Tibial nerve (tissue), 4 donors: ENCODE results near the gene SH3RF3. TPM values are rescaled to one million over a fixed set of nuclear protein-coding genes. Genes with fewer than 3 reads are reported as not detected.
"Not testable (repeated sequence)": the region's sequence is repeated elsewhere in the genome, so short reads cannot be mapped to it uniquely, and the experiment has no call there.

Experiments
- DNase-seq, 2 donors: peaks; one replicate each; pipeline ENCODE4 v3.0.0-alpha.2; 2019; ENCODE audit warnings: low spot score in 2 of 2
- H3K27ac ChIP-seq, 4 donors: fragments of 200-600 bp; sonication (generic) in 3 of 4; one replicate each; pipeline ENCODE4 v1.5.1; 2017 to 2019; ENCODE audit warnings: mild to moderate bottlenecking in 1 of 4
- H3K27me3 ChIP-seq, 2 donors: fragments of 200-600 bp; sonication (generic) in 1 of 2; one replicate each; pipeline versions ENCODE4 v1.5.1 to v1.6.0; 2017 to 2019
- H3K36me3 ChIP-seq, 3 donors: fragments of 200-600 bp; sonication (generic); one replicate each; pipeline ENCODE4 v1.5.1; 2018 to 2019
- H3K4me1 ChIP-seq, 4 donors: fragments of 200-600 bp; sonication (generic) in 3 of 4; one replicate each; pipeline ENCODE4 v1.5.1; 2017 to 2019
- H3K4me3 ChIP-seq, 4 donors: fragments of 200-600 bp; sonication (generic) in 3 of 4; one replicate each; pipeline ENCODE4 v1.5.1; 2017 to 2019; ENCODE audit warnings: mild to moderate bottlenecking in 1 of 4, moderate library complexity in 1 of 4
- H3K9me3 ChIP-seq, 4 donors: fragments of 200-600 bp; sonication (generic) in 3 of 4; one replicate each; pipeline ENCODE4 v1.5.1; 2017 to 2019
- EP300 ChIP-seq, 2 donors: sonication (generic); formaldehyde crosslinking; IDR thresholded peaks; one replicate each; pipeline ENCODE4 v1.6.1; 2017; ENCODE audit warnings: antibody characterized with exemption in 2 of 2, mild to moderate bottlenecking in 1 of 2
- POLR2A ChIP-seq, 2 donors: fragments of 450-650 bp; IDR thresholded peaks; one replicate each; pipeline ENCODE4 v1.6.1; 2017; ENCODE audit warnings: antibody characterized with exemption in 2 of 2, mild to moderate bottlenecking in 2 of 2, moderate library complexity in 2 of 2
- WGBS, 2 donors: methylation state at CpG; one replicate each; pipeline ENCODE4 v1.1.5; 2018; 5-methylcytosine and 5-hydroxymethylcytosine counted together
- total RNA-seq, 4 donors: library from RNA; depleted of rRNA; stranded (reverse); fragments of >200 nt; gene quantifications; one replicate each; pipeline ENCODE4 v1.1.0, GENCODE V29; 2016
- TF ChIP-seq, protein P1 (sequence below), 5 experiments: fragments of 200-600 bp in 3 of 5; fragments of 450-650 bp in 2 of 5; sonication (generic) in 3 of 5; IDR thresholded peaks; one replicate each; pipeline ENCODE4 v1.5.1; 2016 to 2019; ENCODE audit warnings: antibody characterized with exemption in 5 of 5, mild to moderate bottlenecking in 3 of 5, moderate library complexity in 2 of 5

The SH3RF3 gene
- total RNA-seq, 4 donors from 2014 or later: 6.9 to 18.0 (median 11.4) TPM

GRCh38 chr2:109117780-109118179 lies 11.2 kb upstream of the SH3RF3 start:
- no peaks in the 10 kb centered on the region for H3K4me1 ChIP-seq
- peaks cover 0 to 7% (median 0%) of the 10 kb centered on the region in 4 donors for H3K9me3 ChIP-seq
- DNase-seq: no peak
- H3K27ac ChIP-seq: no peak overlapping the region
- H3K27me3 ChIP-seq: no peaks in the 10 kb centered on the region
- no peak for TF ChIP-seq POLR2A (IDR thresholded peaks at IDR 0.05)
- TF ChIP-seq, protein P1, sequence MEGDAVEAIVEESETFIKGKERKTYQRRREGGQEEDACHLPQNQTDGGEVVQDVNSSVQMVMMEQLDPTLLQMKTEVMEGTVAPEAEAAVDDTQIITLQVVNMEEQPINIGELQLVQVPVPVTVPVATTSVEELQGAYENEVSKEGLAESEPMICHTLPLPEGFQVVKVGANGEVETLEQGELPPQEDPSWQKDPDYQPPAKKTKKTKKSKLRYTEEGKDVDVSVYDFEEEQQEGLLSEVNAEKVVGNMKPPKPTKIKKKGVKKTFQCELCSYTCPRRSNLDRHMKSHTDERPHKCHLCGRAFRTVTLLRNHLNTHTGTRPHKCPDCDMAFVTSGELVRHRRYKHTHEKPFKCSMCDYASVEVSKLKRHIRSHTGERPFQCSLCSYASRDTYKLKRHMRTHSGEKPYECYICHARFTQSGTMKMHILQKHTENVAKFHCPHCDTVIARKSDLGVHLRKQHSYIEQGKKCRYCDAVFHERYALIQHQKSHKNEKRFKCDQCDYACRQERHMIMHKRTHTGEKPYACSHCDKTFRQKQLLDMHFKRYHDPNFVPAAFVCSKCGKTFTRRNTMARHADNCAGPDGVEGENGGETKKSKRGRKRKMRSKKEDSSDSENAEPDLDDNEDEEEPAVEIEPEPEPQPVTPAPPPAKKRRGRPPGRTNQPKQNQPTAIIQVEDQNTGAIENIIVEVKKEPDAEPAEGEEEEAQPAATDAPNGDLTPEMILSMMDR (IDR thresholded peaks at IDR 0.05): no peak
- no peak for TF ChIP-seq EP300 (IDR thresholded peaks at IDR 0.05)
- 95 to 97% methylated on average over 4 of the region's 4 CpGs for WGBS, 2 donors
- H3K36me3 ChIP-seq: no peaks in the 10 kb centered on the region
- H3K4me3 ChIP-seq: no peak overlapping the region

GRCh38 chr2:109118321-109118720 lies 10.7 kb upstream of the SH3RF3 start:
- H3K36me3 ChIP-seq: no peaks in the 10 kb centered on the region
- DNase-seq: no peak
- WGBS, 2 donors: 88 to 89% methylated on average over 9 of the region's 9 CpGs
- no peak overlapping the region for H3K27ac ChIP-seq
- no peaks in the 10 kb centered on the region for H3K4me1 ChIP-seq
- no peaks in the 10 kb centered on the region for H3K27me3 ChIP-seq
- peaks cover 0 to 7% (median 0%) of the 10 kb centered on the region in 4 donors for H3K9me3 ChIP-seq
- no peak overlapping the region for H3K4me3 ChIP-seq
- TF ChIP-seq POLR2A (IDR thresholded peaks at IDR 0.05): no peak
- no peak for TF ChIP-seq EP300 (IDR thresholded peaks at IDR 0.05)
- TF ChIP-seq, protein P1 (IDR thresholded peaks at IDR 0.05): no peak

GRCh38 chr2:109120166-109120565 lies 8.8 kb upstream of the SH3RF3 start:
- TF ChIP-seq POLR2A (IDR thresholded peaks at IDR 0.05): no peak
- no peak for DNase-seq
- peaks cover 0 to 7% (median 0%) of the 10 kb centered on the region in 4 donors for H3K9me3 ChIP-seq
- no peaks in the 10 kb centered on the region for H3K36me3 ChIP-seq
- WGBS, 2 donors: 95 to 100% methylated on average over 2 to 3 of the region's 3 CpGs
- H3K4me1 ChIP-seq: peaks cover 0 to 3% (median 0%) of the 10 kb centered on the region in 4 donors
- H3K27me3 ChIP-seq: no peaks in the 10 kb centered on the region
- H3K4me3 ChIP-seq: no peak overlapping the region
- no peak overlapping the region for H3K27ac ChIP-seq

GRCh38 chr2:109120686-109121085 lies 8.3 kb upstream of the SH3RF3 start:
- not testable (repeated sequence) for H3K27ac ChIP-seq, DNase-seq, H3K4me1 ChIP-seq, H3K27me3 ChIP-seq, H3K4me3 ChIP-seq, H3K36me3 ChIP-seq, H3K9me3 ChIP-seq
- 82 to 87% methylated on average over 10 of the region's 10 CpGs for WGBS, 2 donors

DNA sequence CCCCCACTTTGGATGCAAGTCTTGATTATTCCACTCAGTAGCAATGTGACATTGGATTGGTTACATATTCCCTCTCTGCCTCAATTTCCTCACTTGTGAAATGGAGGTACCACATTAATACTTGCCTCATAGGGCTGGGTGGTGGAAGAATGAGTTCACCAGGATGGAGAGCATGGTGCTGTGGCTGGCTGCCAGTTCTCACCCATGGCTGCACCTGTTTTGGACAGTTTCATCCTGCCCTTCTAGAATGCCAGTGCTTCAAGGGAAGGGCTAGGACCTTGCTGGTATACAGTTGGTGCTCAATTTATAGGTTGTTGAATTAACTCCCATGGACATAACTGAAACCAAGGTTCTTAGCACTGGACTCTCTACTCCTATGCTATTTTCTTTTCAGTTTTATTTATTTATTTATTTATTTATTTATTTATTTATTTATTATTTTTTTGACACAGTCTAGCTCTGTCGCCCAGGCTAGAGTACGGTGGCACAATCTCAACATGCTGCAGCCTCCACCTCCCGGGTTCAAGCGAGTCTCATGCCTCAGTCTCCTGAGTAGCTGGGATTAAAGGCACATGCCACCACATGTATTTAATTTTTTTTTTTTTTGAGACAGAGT lies 5.3 kb upstream of the SH3RF3 start:
- no peak for DNase-seq
- Histone ChIP-seq H3K36me3 (no peaks in the 10 kb centered on the region), H3K4me3 (no peak overlapping the region), H3K27me3 (peaks cover 0 to 7% of the 10 kb centered on the region in 2 donors), H3K27ac (no peak overlapping the region), H3K4me1 (peaks cover 0 to 25% (median 0%) of the 10 kb centered on the region in 4 donors), H3K9me3 (no peaks in the 10 kb centered on the region)
- no peak for TF ChIP-seq EP300 (IDR thresholded peaks at IDR 0.05)
- TF ChIP-seq, protein P1 (IDR thresholded peaks at IDR 0.05): no peak
- no peak for TF ChIP-seq POLR2A (IDR thresholded peaks at IDR 0.05)
- 94 to 97% methylated on average over 4 of the region's 4 CpGs for WGBS, 2 donors

- no peaks in the 10 kb centered on the region for H3K9me3 ChIP-seq
- DNase-seq: no peak
- H3K4me3 ChIP-seq: no peak overlapping the region
- no peak overlapping the region for H3K27ac ChIP-seq
- WGBS, 2 donors: 58 to 62% methylated on average over 10 of the region's 10 CpGs
- H3K36me3 ChIP-seq: no peaks in the 10 kb centered on the region
- H3K27me3 ChIP-seq: peaks cover 0 to 7% of the 10 kb centered on the region in 2 donors
- peaks cover 0 to 37% (median 0%) of the 10 kb centered on the region in 4 donors for H3K4me1 ChIP-seq
- TF ChIP-seq POLR2A (IDR thresholded peaks at IDR 0.05) (no peak), EP300 (IDR thresholded peaks at IDR 0.05) (no peak)
- TF ChIP-seq, protein P1 (IDR thresholded peaks at IDR 0.05): no peak
Measured at GRCh38 chr2:109124982-109125592, 3.9 kb upstream of the SH3RF3 start.
